Sigmoid colon (tissue), 4 donors: Measurements from ENCODE around the gene ATP2B2.

ENCODE experiments used
- EP300 ChIP-seq, 4 donors: sonication (generic); formaldehyde crosslinking; IDR thresholded peaks; one replicate each; pipeline ENCODE4 v1.6.1; 2017; ENCODE audit warnings: antibody characterized with exemption in 4 of 4
- POLR2A ChIP-seq, 2 donors: fragments of 450-650 bp; IDR thresholded peaks; one replicate each; pipeline ENCODE4 v1.6.1; 2016; ENCODE audit warnings: antibody characterized with exemption in 2 of 2, mild to moderate bottlenecking in 2 of 2, moderate library complexity in 2 of 2
- POLR2AphosphoS5 ChIP-seq, 4 donors: sonication (generic); formaldehyde crosslinking; IDR thresholded peaks; one replicate each; pipeline ENCODE4 v1.6.1; 2017; ENCODE audit warnings: antibody characterized with exemption in 4 of 4
- TF ChIP-seq, protein P1 (sequence below), 4 experiments: fragments of 450-650 bp in 3 of 4; fragments of 200-600 bp in 1 of 4; IDR thresholded peaks; one replicate each; pipeline ENCODE4 v1.5.1; 2016 to 2019; ENCODE audit warnings: antibody characterized with exemption in 4 of 4, mild to moderate bottlenecking in 3 of 4, moderate library complexity in 2 of 4

DNA sequence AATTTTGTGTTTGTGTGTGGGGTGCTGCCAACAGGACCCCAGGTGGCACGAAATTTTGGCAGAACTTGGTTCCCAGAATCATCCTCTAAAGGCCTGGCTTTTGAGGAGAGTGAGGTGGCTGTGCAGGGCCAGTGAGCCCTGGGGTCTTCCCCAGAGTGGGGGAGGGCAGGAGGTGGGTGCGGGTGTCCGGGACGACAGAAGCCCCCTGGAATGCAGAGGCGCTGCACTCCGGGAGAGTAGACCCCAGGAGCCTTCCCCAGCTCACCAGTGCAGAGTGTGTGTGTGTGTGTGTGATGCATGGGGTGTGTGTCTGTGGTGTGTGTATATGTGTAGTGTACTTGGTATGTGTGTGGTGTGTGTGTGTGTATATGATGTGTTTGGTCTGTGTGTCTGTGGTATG, 140.1 kb downstream of the ATP2B2 start:
- TF ChIP-seq, protein P1, sequence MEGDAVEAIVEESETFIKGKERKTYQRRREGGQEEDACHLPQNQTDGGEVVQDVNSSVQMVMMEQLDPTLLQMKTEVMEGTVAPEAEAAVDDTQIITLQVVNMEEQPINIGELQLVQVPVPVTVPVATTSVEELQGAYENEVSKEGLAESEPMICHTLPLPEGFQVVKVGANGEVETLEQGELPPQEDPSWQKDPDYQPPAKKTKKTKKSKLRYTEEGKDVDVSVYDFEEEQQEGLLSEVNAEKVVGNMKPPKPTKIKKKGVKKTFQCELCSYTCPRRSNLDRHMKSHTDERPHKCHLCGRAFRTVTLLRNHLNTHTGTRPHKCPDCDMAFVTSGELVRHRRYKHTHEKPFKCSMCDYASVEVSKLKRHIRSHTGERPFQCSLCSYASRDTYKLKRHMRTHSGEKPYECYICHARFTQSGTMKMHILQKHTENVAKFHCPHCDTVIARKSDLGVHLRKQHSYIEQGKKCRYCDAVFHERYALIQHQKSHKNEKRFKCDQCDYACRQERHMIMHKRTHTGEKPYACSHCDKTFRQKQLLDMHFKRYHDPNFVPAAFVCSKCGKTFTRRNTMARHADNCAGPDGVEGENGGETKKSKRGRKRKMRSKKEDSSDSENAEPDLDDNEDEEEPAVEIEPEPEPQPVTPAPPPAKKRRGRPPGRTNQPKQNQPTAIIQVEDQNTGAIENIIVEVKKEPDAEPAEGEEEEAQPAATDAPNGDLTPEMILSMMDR (IDR thresholded peaks at IDR 0.05), result no peak
- TF ChIP-seq EP300 (IDR thresholded peaks at IDR 0.05) (no peak), POLR2AphosphoS5 (IDR thresholded peaks at IDR 0.05) (no peak), POLR2A (IDR thresholded peaks at IDR 0.05) (no peak)
